GM12878 (cell line): ENCODE measurements around the gene PTBP3. TPM values are rescaled to one million over a fixed set of nuclear protein-coding genes. Genes with fewer than 3 reads are reported as not detected.

Experiments used
- ATF3 ChIP-seq: IDR thresholded peaks from 2 replicates; pipeline ENCODE4 v1.6.1; 2011; ENCODE audit warnings: low read depth, mild to moderate bottlenecking, low read length, moderate library complexity, borderline replicate concordance; ENCODE audit errors: extremely low read depth
- BCL3 ChIP-seq: IDR thresholded peaks from 2 replicates; pipeline ENCODE4 v1.6.1; 2011; ENCODE audit warnings: borderline replicate concordance, low read depth, mild to moderate bottlenecking, moderate library complexity, low read length; ENCODE audit not compliant: insufficient read depth, poor library complexity, severe bottlenecking
- CEBPZ ChIP-seq: fragments of 150-350 bp; IDR thresholded peaks from 2 replicates; pipeline ENCODE4 v1.6.1; 2016; ENCODE audit warnings: low read depth, low read length
- EZH2 ChIP-seq: IDR thresholded peaks from 2 replicates; pipeline ENCODE4 v1.6.1; 2012; ENCODE audit warnings: low read depth, mild to moderate bottlenecking, control low read depth, inconsistent platforms, low read length, borderline replicate concordance; ENCODE audit not compliant: control insufficient read depth
- HDAC2 ChIP-seq: fragments of 200-600 bp; sonication (generic); IDR thresholded peaks from 2 replicates; pipeline ENCODE4 v1.6.1; 2017
- IRF5 ChIP-seq: fragments of 450-650 bp; IDR thresholded peaks from 2 replicates; pipeline ENCODE4 v1.6.1; 2017; ENCODE audit warnings: borderline replicate concordance
- KAT2A ChIP-seq: conservative IDR thresholded peaks from 2 replicates; pipeline ENCODE4 v1.6.1; 2011; ENCODE audit warnings: low read depth, low read length; ENCODE audit not compliant: control insufficient read depth
- KDM1A ChIP-seq: fragments of 200-600 bp; sonication (generic); IDR thresholded peaks from 2 replicates; pipeline ENCODE4 v1.6.1; 2016; ENCODE audit warnings: borderline replicate concordance
- MTA2 ChIP-seq: fragments of 450-650 bp; IDR thresholded peaks from 2 replicates; pipeline ENCODE4 v1.6.1; 2016; ENCODE audit warnings: low read depth, mild to moderate bottlenecking, moderate library complexity
- NKRF ChIP-seq: fragments of 450-650 bp; conservative IDR thresholded peaks from 2 replicates; pipeline ENCODE4 v1.6.1; 2017; ENCODE audit warnings: mild to moderate bottlenecking, moderate library complexity
- NR2F1 ChIP-seq: fragments of 450-650 bp; conservative IDR thresholded peaks from 2 replicates; pipeline ENCODE4 v1.6.1; 2017; ENCODE audit warnings: mild to moderate bottlenecking
- RBBP5 ChIP-seq: fragments of 200-600 bp; sonication (generic); conservative IDR thresholded peaks from 2 replicates; pipeline ENCODE4 v1.6.1; 2016
- SP1 ChIP-seq: IDR thresholded peaks from one replicate; pipeline ENCODE4 v1.6.1; 2011; ENCODE audit warnings: low read depth, low read length
- ZBED1 ChIP-seq: IDR thresholded peaks from 2 replicates; pipeline ENCODE4 v1.6.1; 2016; ENCODE audit warnings: borderline replicate concordance
- ZBTB40 ChIP-seq: fragments of 450-650 bp; IDR thresholded peaks from 2 replicates; pipeline ENCODE4 v1.6.1; 2016; ENCODE audit warnings: mild to moderate bottlenecking, moderate library complexity, borderline replicate concordance
- ZNF24 ChIP-seq: fragments of 450-650 bp; IDR thresholded peaks from 2 replicates; pipeline ENCODE4 v1.6.1; 2017; ENCODE audit warnings: antibody characterized with exemption, mild to moderate bottlenecking
- ZNF274 ChIP-seq: IDR thresholded peaks from one replicate; pipeline ENCODE4 v1.8.0; 2011; ENCODE audit not compliant: insufficient read length, insufficient read depth
- polyA plus RNA-seq, 11 experiments: library from polyadenylated mRNA; depleted of rRNA in 4 of 11; unstranded in 6 of 11; stranded (reverse) in 5 of 11; fragments of >200 nt; fragmentation: Nextera tagmentation in 4 of 11; fragmentation: Illumina TruSeq in 1 of 11; extraction: Ambion mirVana in 4 of 11; extraction: Trizol in 1 of 11; gene quantifications; 1 replicate in 1 of 11; 2 replicates in 10 of 11; pipeline versions ENCODE4 v1.2.1 to v1.2.3, GENCODE V29; 2011 to 2016; ENCODE audit warnings: inconsistent platforms in 2 of 11, missing spikeins in 2 of 11, low read depth in 1 of 11
- total RNA-seq, 4 experiments: library from RNA; depleted of rRNA in 3 of 4; stranded (reverse); fragments of >200 nt in 3 of 4; fragmentation: Illumina TruSeq in 1 of 4; extraction: Trizol in 1 of 4; gene quantifications; 2 replicates each; pipeline versions ENCODE4 v1.2.1 to v1.2.3, GENCODE V29; 2013 to 2021

PTBP3 gene
- total and polyA plus RNA-seq, 10 of the 15 experiments (the other 5 are each of a cell fraction or from before 2014, with no cell fraction given): 12.5 to 104 (median 52.7) TPM

- TF ChIP-seq IRF5 (no peak), NR2F1 (peak; percentile 57), EZH2 (no peak), ZNF24 (peak; percentile 94), ZBTB40 (no peak), ZNF274 (no peak), KAT2A (no peak), CEBPZ (no peak), HDAC2 (no peak), BCL3 (no peak), MTA2 (no peak), RBBP5 (no peak), ZBED1 (no peak), KDM1A (no peak), ATF3 (no peak), NKRF (no peak), SP1 (no peak)
These were observed 159.0 kb downstream of the PTBP3 start (continued) for GRCh38 chr9:112174222-112174964.
